Measurements from ENCODE around the gene DUOX1. TPM values are rescaled to one million over a fixed set of nuclear protein-coding genes. Genes with fewer than 3 reads are reported as not detected.

DUOX1 gene
- total RNA-seq, 1 experiment from 2014 or later, result 1.2 TPM

DNA sequence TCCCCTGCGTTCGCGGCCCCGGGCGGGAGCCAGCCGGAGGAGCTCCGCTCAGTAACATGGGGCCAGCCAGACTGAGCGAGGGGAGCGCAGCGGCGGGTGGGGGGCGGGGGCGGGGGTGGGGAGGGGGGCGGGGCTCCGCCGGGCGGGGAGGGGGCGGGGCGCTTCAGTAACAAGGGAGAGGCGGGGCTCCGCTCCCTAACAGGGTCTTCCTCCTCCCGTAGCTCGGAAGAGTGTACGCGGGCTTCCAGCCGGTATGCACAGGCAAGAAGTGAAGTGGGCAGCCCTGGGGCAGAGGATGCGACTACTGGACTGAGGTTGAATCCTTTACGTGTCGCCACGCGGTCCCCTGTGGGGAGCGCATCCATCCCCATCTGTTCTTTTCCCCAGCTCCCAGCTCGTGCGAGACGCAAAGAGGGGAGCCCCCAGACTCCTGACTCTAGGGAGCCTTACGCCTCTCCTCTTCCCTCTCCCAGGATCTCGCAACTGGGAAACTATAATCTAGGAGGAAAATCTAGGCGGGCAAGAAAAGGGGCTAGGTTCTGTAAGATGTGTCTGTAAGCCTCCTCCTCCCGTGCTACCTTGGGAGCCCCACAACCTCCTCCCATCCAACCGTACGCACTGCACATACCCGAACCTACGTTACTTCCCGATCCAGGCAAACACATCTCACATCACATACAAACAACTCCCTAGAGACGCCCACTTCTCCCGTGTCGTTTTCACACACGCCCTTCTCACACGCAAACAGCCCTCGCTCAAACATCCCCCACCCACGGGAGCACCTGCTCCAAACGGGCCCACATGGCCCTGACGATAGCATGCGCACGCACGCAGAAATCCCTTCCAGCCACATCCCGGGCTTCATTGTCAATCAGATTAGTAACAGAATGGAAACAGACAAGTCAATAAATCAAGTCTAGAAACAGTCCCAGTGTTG, 58.4 kb downstream of the DUOX1 start, which contains the start of gene SHF:
Gene SHF, minus strand, starts transcription at position 73 of the 937 bp plus-strand sequence. Its CDS starts 15 bp downstream, at position 58.
- no peaks in the 10 kb centered on the region for H3K27me3 Mint-ChIP-seq (ENCODE audit: unreplicated experiment)
- DNase-seq, result no peak
- H3K4me1 Mint-ChIP-seq (ENCODE audit: low read depth, unreplicated experiment), result peaks cover 21% of the 10 kb centered on the region
- no TSS peak for BruUV-seq (replicated peaks)
- TF ChIP-seq, protein P1, sequence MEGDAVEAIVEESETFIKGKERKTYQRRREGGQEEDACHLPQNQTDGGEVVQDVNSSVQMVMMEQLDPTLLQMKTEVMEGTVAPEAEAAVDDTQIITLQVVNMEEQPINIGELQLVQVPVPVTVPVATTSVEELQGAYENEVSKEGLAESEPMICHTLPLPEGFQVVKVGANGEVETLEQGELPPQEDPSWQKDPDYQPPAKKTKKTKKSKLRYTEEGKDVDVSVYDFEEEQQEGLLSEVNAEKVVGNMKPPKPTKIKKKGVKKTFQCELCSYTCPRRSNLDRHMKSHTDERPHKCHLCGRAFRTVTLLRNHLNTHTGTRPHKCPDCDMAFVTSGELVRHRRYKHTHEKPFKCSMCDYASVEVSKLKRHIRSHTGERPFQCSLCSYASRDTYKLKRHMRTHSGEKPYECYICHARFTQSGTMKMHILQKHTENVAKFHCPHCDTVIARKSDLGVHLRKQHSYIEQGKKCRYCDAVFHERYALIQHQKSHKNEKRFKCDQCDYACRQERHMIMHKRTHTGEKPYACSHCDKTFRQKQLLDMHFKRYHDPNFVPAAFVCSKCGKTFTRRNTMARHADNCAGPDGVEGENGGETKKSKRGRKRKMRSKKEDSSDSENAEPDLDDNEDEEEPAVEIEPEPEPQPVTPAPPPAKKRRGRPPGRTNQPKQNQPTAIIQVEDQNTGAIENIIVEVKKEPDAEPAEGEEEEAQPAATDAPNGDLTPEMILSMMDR (IDR thresholded peaks at IDR 0.05; ENCODE audit: unreplicated experiment), result no peak
- H3K4me3 Mint-ChIP-seq (ENCODE audit: low read depth, unreplicated experiment), result peak within 1 kb of the TSS; percentile 73
- H3K36me3 Mint-ChIP-seq (ENCODE audit: insufficient read depth, unreplicated experiment), result peaks cover 17% of the 10 kb centered on the region
- H3K27ac Mint-ChIP-seq (ENCODE audit: unreplicated experiment), result peak within 1 kb of the TSS; percentile 69
- intact Hi-C loops (cut with micrococcal nuclease; ENCODE audit: unreplicated experiment), result no loop called here
- CTCF ChIA-PET, result no interaction called here
- H3K9me3 Mint-ChIP-seq (ENCODE audit: low read depth, unreplicated experiment), result no peaks in the 10 kb centered on the region

DNA sequence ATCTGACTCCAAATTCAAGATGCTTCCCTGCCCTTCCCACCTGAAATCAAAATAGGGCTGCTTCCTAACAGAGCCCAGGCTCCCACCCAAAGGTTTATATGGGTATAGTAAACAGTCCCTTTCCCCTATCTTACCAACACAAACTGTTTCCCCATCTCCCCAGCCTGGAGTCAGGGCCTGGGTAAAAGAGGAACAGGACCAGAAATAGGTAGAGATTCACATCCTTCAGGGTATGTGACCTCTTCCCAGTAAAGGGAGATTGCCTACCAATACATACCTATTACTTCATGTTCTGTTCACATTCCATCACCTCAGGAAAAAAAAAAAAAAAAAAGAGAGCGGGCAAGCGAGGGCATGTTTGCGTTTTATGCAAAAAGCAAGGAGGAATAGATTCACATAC, 67.7 kb downstream of the DUOX1 start:
- Mint-ChIP-seq H3K27me3 (ENCODE audit: unreplicated experiment) (no peaks in the 10 kb centered on the region), H3K27ac (ENCODE audit: unreplicated experiment) (no peak overlapping the region), H3K36me3 (ENCODE audit: insufficient read depth, unreplicated experiment) (no peaks in the 10 kb centered on the region), H3K9me3 (ENCODE audit: low read depth, unreplicated experiment) (no peaks in the 10 kb centered on the region), H3K4me1 (ENCODE audit: low read depth, unreplicated experiment) (no peaks in the 10 kb centered on the region), H3K4me3 (ENCODE audit: low read depth, unreplicated experiment) (no peak overlapping the region)
- intact Hi-C loops (cut with micrococcal nuclease; ENCODE audit: unreplicated experiment), result no loop called here
- TF ChIP-seq, protein P1 (IDR thresholded peaks at IDR 0.05; ENCODE audit: unreplicated experiment), result no peak
- BruUV-seq (replicated peaks), result no TSS peak
- DNase-seq, result no peak
- CTCF ChIA-PET, result interaction anchor here (0.7 to 1.3 kb wide), 7 partner anchors 12 to 71 kb away, joined by 3 to 12 read pairs (median 5); no protein-coding TSS in a partner anchor

DNA sequence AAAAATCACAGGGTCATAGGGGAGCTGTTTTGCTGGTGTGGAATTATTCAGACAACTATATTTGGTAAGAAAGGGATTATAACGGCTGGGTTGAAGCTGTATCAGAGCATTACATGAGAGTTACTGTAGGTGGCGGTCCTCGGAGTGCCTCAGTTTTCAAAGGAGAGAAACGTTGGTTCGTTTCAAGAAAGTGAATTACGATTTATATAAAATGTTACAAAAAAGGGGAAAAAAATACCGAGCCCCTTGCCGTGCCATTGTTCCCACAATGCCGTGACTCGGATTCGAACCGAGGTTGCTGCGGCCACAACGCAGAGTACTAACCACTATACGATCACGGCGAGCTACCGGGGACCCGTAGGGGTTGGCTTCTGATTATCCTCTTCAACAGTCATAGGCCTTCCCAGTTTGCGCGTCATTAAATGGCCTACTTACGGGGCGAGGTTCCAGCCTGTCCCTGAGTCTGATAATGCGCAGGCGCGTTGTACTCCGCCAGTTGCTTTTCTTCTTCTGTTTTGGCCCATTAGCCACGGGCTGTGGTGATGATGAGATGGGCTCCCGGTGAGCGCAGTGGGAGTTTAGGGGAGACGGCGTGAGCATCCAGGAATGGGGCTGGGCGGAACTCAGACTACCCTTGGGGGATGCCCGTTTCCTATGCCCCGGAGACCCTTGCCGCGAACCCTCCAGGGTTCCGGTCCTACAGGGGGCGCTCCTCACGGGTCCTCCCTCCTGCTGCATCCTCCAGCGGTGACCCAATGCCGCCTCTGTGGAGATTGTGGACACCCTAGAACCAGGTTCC, 68.7 kb downstream of the DUOX1 start:
- intact Hi-C loops (cut with micrococcal nuclease; ENCODE audit: unreplicated experiment), result no loop called here
- H3K4me3 Mint-ChIP-seq (ENCODE audit: low read depth, unreplicated experiment), result no peak overlapping the region
- TF ChIP-seq, protein P1 (IDR thresholded peaks at IDR 0.05; ENCODE audit: unreplicated experiment), result peak; percentile 57
- peak; percentile 93 for DNase-seq
- no peaks in the 10 kb centered on the region for H3K27me3 Mint-ChIP-seq (ENCODE audit: unreplicated experiment)
- no peaks in the 10 kb centered on the region for H3K4me1 Mint-ChIP-seq (ENCODE audit: low read depth, unreplicated experiment)
- no peaks in the 10 kb centered on the region for H3K36me3 Mint-ChIP-seq (ENCODE audit: insufficient read depth, unreplicated experiment)
- H3K9me3 Mint-ChIP-seq (ENCODE audit: low read depth, unreplicated experiment), result no peaks in the 10 kb centered on the region
- CTCF ChIA-PET, result interaction anchor here (0.6 to 1.3 kb wide), 12 partner anchors 9 to 72 kb away, joined by 3 to 12 read pairs (median 4); no protein-coding TSS in a partner anchor
- no TSS peak for BruUV-seq (replicated peaks)
- no peak overlapping the region for H3K27ac Mint-ChIP-seq (ENCODE audit: unreplicated experiment)

DNA sequence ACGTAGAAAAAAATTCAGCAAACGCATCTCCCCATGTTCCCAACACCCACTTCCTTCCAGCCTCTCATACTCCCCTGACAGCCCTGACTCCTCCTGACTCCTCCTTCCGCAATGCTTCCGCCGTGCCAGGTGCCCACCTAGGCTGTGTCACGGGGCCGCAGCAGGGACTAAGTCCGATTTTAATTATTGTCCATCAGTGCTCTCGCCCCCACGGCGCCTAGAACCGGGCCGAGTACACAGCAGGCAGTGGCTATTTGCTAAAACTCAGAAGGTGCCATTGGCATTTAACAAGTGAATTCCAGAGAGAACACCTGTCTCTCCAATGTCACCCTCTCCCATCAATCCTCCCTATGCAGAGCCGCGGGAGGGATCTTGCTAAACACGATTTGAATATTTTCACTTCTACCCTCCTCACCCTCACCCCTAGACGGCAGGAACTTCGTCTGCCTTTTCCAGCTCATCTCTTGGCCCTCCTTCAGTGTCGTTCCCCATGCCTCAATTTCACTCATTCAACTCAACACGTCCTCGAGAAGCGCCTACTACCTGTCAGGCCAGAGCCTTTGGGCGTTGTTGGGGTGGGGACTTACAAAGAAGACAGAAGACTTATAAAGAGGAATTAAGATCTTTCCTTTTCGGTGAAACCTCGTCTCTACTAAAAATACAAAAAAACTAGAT, 69.5 kb downstream of the DUOX1 start:
- Mint-ChIP-seq H3K36me3 (ENCODE audit: insufficient read depth, unreplicated experiment) (no peaks in the 10 kb centered on the region), H3K27me3 (ENCODE audit: unreplicated experiment) (no peaks in the 10 kb centered on the region), H3K4me1 (ENCODE audit: low read depth, unreplicated experiment) (no peaks in the 10 kb centered on the region), H3K27ac (ENCODE audit: unreplicated experiment) (no peak overlapping the region), H3K9me3 (ENCODE audit: low read depth, unreplicated experiment) (no peaks in the 10 kb centered on the region), H3K4me3 (ENCODE audit: low read depth, unreplicated experiment) (no peak overlapping the region)
- TF ChIP-seq, protein P1 (IDR thresholded peaks at IDR 0.05; ENCODE audit: unreplicated experiment), result no peak
- CTCF ChIA-PET, result interaction anchor here (0.6 to 2.7 kb wide), 6 partner anchors 20 to 203 kb away, joined by 3 to 21 read pairs (median 5); a partner anchor contains a TSS
- BruUV-seq (replicated peaks), result no TSS peak
- no peak for DNase-seq
- intact Hi-C loops (cut with micrococcal nuclease; ENCODE audit: unreplicated experiment), result no loop called here

All from Calu3 (cell line).